HepG2 (cell line): ENCODE data around the gene RAET1E. TPM values are rescaled to one million over a fixed set of nuclear protein-coding genes. Genes with fewer than 3 reads are reported as not detected.

Experiments used
- ATF7-NPFF ChIP-seq: sonication (generic); formaldehyde crosslinking; IDR thresholded peaks from 2 replicates; pipeline ENCODE4 v1.8.1; 2023; ENCODE audit warnings: mild to moderate bottlenecking, low read depth, missing genetic modification reagents, moderate library complexity
- BCL6 ChIP-seq: IDR thresholded peaks from 2 replicates; pipeline ENCODE4 v1.6.1; 2016; ENCODE audit warnings: missing genetic modification reagents, missing compliant biosample characterization
- BORCS8-MEF2B ChIP-seq: sonication (generic); formaldehyde crosslinking; IDR thresholded peaks from 2 replicates; pipeline ENCODE4 v1.8.0; 2022; ENCODE audit warnings: mild to moderate bottlenecking, missing genetic modification reagents
- CEBPB ChIP-seq: IDR thresholded peaks from 2 replicates; pipeline ENCODE4 v1.6.1; 2011; ENCODE audit warnings: low read depth, low read length, improper control_type of control experiment, borderline replicate concordance
- CTCF ChIP-seq: sonication (generic); formaldehyde crosslinking; IDR thresholded peaks from 2 replicates; pipeline ENCODE4 v1.5.0; 2020; ENCODE audit warnings: mild to moderate bottlenecking, missing genetic modification reagents, moderate library complexity
- GLI4 ChIP-seq: sonication (generic); formaldehyde crosslinking; IDR thresholded peaks from 2 replicates; pipeline ENCODE4 v1.5.1; 2020; ENCODE audit warnings: missing genetic modification reagents, mild to moderate bottlenecking, moderate library complexity, borderline replicate concordance
- HOXA5 ChIP-seq: sonication (generic); formaldehyde crosslinking; IDR thresholded peaks from 2 replicates; pipeline ENCODE4 v1.4.0; 2020; ENCODE audit warnings: missing genetic modification reagents
- IRF2 ChIP-seq: IDR thresholded peaks from 2 replicates; pipeline ENCODE4 v1.6.1; 2018; ENCODE audit warnings: missing genetic modification reagents, missing compliant biosample characterization
- MAF1 ChIP-seq: sonication (generic); formaldehyde crosslinking; IDR thresholded peaks from 2 replicates; pipeline ENCODE4 v1.5.0; 2020; ENCODE audit warnings: missing genetic modification reagents, borderline replicate concordance
- NBN ChIP-seq: fragments of 450-650 bp; conservative IDR thresholded peaks from 2 replicates; pipeline ENCODE4 v1.6.1; 2017
- NFRKB ChIP-seq: fragments of 450-650 bp; IDR thresholded peaks from 2 replicates; pipeline ENCODE4 v1.6.1; 2017
- RCOR2 ChIP-seq: IDR thresholded peaks from 2 replicates; pipeline ENCODE4 v1.6.1; 2016; ENCODE audit warnings: missing biosample characterization, missing genetic modification reagents
- TEAD2 ChIP-seq: sonication (generic); formaldehyde crosslinking; IDR thresholded peaks from 2 replicates; pipeline ENCODE4 v1.9.0; 2021; ENCODE audit warnings: missing genetic modification reagents
- ZBTB26 ChIP-seq: IDR thresholded peaks from 2 replicates; pipeline ENCODE4 v1.6.1; 2016; ENCODE audit warnings: missing compliant biosample characterization, missing genetic modification reagents, borderline replicate concordance
- ZNF138 ChIP-seq: sonication (generic); formaldehyde crosslinking; IDR thresholded peaks from 2 replicates; pipeline ENCODE4 v1.5.0; 2020; ENCODE audit warnings: mild to moderate bottlenecking, low read depth, missing genetic modification reagents
- polyA plus RNA-seq, 8 experiments: library from polyadenylated mRNA; depleted of rRNA in 3 of 8; stranded (reverse) in 7 of 8; unstranded in 1 of 8; fragments of >200 nt; fragmentation: Illumina TruSeq in 4 of 8; extraction: Trizol in 4 of 8; gene quantifications; 2 replicates each; pipeline versions ENCODE4 v1.2.1 to v1.2.3, GENCODE V29; 2011 to 2016; ENCODE audit warnings: low read depth in 4 of 8, missing spikeins in 1 of 8, mixed read lengths in 1 of 8; ENCODE audit not compliant: insufficient read depth in 1 of 8
- total RNA-seq, 5 experiments: library from RNA; depleted of rRNA; stranded (reverse); fragments of >200 nt; fragmentation: Illumina TruSeq; extraction: Trizol; gene quantifications; 2 replicates each; pipeline ENCODE4 v1.2.3, GENCODE V29; 2016; ENCODE audit warnings: low read depth in 1 of 5
- TF ChIP-seq, protein P1 (sequence below): sonication (generic); formaldehyde crosslinking; IDR thresholded peaks from 2 replicates; pipeline ENCODE4 v1.4.0; 2020; ENCODE audit warnings: mild to moderate bottlenecking, low read depth, missing genetic modification reagents

RAET1E gene
- total and polyA plus RNA-seq, 2 of the 13 experiments (the other 11 are each of a cell fraction or from before 2014, with no cell fraction given) = not detected

GRCh38 chr6:149934249-149935156 lies 36.6 kb upstream of the RAET1E start (continued):
- TF ChIP-seq CTCF (CRISPR knock-in tag) (peak; percentile 84), ZNF138 (no peak), NBN (0 out of 2 replicates have a peak, but pooled peaks have one; percentile 89), GLI4 (CRISPR knock-in tag) (no peak), CEBPB (peak; percentile 69), MAF1 (CRISPR knock-in tag) (no peak), NFRKB (peak; percentile 23; the same call in 1 of the 2 replicates), BCL6 (CRISPR knock-in tag) (no peak), HOXA5 (CRISPR knock-in tag) (no peak), TEAD2 (CRISPR knock-in tag) (no peak), IRF2 (CRISPR knock-in tag) (0 out of 2 replicates have a peak, but pooled peaks have one; percentile 21), ZBTB26 (no peak), RCOR2 (CRISPR knock-in tag) (no peak), ATF7-NPFF (CRISPR knock-in tag) (no peak), BORCS8-MEF2B (CRISPR knock-in tag) (no peak)
- TF ChIP-seq, protein P1, sequence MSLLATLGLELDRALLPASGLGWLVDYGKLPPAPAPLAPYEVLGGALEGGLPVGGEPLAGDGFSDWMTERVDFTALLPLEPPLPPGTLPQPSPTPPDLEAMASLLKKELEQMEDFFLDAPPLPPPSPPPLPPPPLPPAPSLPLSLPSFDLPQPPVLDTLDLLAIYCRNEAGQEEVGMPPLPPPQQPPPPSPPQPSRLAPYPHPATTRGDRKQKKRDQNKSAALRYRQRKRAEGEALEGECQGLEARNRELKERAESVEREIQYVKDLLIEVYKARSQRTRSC (CRISPR knock-in tag) = no peak
